Gastrocnemius medialis (tissue), 4 donors: ENCODE results near the gene SGMS1. TPM values are rescaled to one million over a fixed set of nuclear protein-coding genes. Genes with fewer than 3 reads are reported as not detected.

ENCODE experiments used
- ATAC-seq, 2 donors: fragments of 150-250 bp; one replicate each; pipeline ENCODE4 v1.9.1; 2016
- DNase-seq, 2 donors: peaks; one replicate each; pipeline ENCODE4 v3.0.0-alpha.2; 2019
- H3K27ac ChIP-seq, 4 donors: fragments of 200-600 bp; sonication (generic); 1 replicate in 1 of 4; 2 replicates in 3 of 4; pipeline ENCODE4 v1.5.1; 2016 to 2018; ENCODE audit warnings: mild to moderate bottlenecking in 2 of 4, moderate library complexity in 1 of 4
- H3K27me3 ChIP-seq, 3 donors: fragments of 200-600 bp; sonication (generic) in 2 of 3; 1 replicate in 1 of 3; 2 replicates in 2 of 3; pipeline versions ENCODE4 v1.5.1 to v1.6.0; 2016 to 2019; ENCODE audit warnings: mild to moderate bottlenecking in 1 of 3, moderate library complexity in 1 of 3
- H3K36me3 ChIP-seq, 2 donors: fragments of 200-600 bp; sonication (generic) in 1 of 2; one replicate each; pipeline ENCODE4 v1.5.1; 2017 to 2018
- H3K4me1 ChIP-seq, 2 donors: fragments of 200-600 bp; sonication (generic) in 1 of 2; one replicate each; pipeline ENCODE4 v1.5.1; 2016 to 2017; ENCODE audit warnings: mild to moderate bottlenecking in 2 of 2
- H3K4me3 ChIP-seq, 4 donors: fragments of 200-600 bp; sonication (generic) in 3 of 4; 1 replicate in 1 of 4; 2 replicates in 3 of 4; pipeline ENCODE4 v1.5.1; 2016 to 2019; ENCODE audit warnings: mild to moderate bottlenecking in 2 of 4
- H3K9me3 ChIP-seq, 3 donors: fragments of 200-600 bp; sonication (generic) in 2 of 3; 1 replicate in 1 of 3; 2 replicates in 2 of 3; pipeline ENCODE4 v1.5.1; 2016 to 2019
- POLR2A ChIP-seq, 2 donors: fragments of 450-650 bp; IDR thresholded peaks; one replicate each; pipeline ENCODE4 v1.6.1; 2017; ENCODE audit warnings: antibody characterized with exemption in 2 of 2, mild to moderate bottlenecking in 2 of 2, moderate library complexity in 2 of 2
- in situ Hi-C, 4 donors: fragments of 200-750 bp; cut with MboI; loops; one replicate each; pipeline versions ENCODE4 v1.15.0 to v1.8.0; 2017; ENCODE audit warnings: low sequenced_read_pairs in 4 of 4
- intact Hi-C: fragments of 100-400 bp; cut with DNase I; formaldehyde crosslinking; loops from one replicate; pipeline ENCODE4 v1.15.1; 2023; ENCODE audit warnings: low total_unique reads
- total RNA-seq, 4 donors: library from RNA; depleted of rRNA; stranded (reverse); fragments of >200 nt; gene quantifications; one replicate each; pipeline versions ENCODE4 v1.1.0 to v1.2.3, GENCODE V29; 2016
- TF ChIP-seq, protein P1 (sequence below), 5 experiments: fragments of 450-650 bp in 3 of 5; fragments of 200-600 bp in 2 of 5; sonication (generic) in 2 of 5; IDR thresholded peaks in 4 of 5; conservative IDR thresholded peaks in 1 of 5; 1 replicate in 4 of 5; 2 replicates in 1 of 5; pipeline ENCODE4 v1.5.1; 2016 to 2019; ENCODE audit warnings: antibody characterized with exemption in 5 of 5, mild to moderate bottlenecking in 3 of 5, moderate library complexity in 3 of 5

Gene SGMS1
- total RNA-seq, 4 donors from 2014 or later, result 17.6 to 30.7 (median 25.0) TPM

DNA sequence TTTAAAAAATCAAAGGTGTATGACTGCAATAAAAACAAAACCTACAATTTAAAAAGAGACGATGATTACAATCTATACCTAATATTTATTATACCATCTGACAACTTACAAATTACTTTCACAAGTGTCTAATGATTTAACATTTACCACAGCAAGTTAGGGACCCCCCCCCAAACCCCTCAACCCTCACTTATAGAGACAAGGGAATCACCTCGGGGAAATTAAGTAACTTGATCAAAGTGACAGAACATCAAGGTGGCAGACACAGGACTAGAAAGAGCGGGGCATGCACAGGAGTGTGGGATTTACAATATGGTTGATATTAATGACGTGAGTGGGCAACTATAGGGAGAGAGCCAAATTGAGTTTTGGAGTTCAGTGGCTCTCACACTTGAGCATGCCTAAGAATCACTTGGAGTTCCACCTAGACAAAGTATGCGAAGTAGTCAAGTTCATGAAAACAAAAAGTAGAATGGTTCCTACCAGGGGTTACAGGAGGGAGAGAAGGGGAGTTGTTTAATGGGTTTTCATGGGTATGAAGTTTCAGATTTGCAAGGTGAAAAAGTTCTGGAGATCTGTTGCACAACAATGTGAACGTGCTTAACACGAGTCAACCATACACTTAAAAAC is 43.4 kb downstream of the SGMS1 start:
- ATAC-seq (no peak), DNase-seq (no peak)
- H3K27me3 ChIP-seq, result no peaks in the 10 kb centered on the region
- intact Hi-C loops (no loop called here), in situ Hi-C loops (no loop called here)
- TF ChIP-seq POLR2A (IDR thresholded peaks at IDR 0.05), result no peak
- TF ChIP-seq, protein P1, sequence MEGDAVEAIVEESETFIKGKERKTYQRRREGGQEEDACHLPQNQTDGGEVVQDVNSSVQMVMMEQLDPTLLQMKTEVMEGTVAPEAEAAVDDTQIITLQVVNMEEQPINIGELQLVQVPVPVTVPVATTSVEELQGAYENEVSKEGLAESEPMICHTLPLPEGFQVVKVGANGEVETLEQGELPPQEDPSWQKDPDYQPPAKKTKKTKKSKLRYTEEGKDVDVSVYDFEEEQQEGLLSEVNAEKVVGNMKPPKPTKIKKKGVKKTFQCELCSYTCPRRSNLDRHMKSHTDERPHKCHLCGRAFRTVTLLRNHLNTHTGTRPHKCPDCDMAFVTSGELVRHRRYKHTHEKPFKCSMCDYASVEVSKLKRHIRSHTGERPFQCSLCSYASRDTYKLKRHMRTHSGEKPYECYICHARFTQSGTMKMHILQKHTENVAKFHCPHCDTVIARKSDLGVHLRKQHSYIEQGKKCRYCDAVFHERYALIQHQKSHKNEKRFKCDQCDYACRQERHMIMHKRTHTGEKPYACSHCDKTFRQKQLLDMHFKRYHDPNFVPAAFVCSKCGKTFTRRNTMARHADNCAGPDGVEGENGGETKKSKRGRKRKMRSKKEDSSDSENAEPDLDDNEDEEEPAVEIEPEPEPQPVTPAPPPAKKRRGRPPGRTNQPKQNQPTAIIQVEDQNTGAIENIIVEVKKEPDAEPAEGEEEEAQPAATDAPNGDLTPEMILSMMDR (IDR thresholded peaks at IDR 0.05 in 4 of 5, conservative IDR thresholded peaks at IDR 0.05 in 1 of 5), result no peak
- no peak overlapping the region for H3K4me3 ChIP-seq
- no peaks in the 10 kb centered on the region for H3K36me3 ChIP-seq
- H3K9me3 ChIP-seq, result no peaks in the 10 kb centered on the region
- H3K27ac ChIP-seq, result no peak overlapping the region
- H3K4me1 ChIP-seq, result peaks cover 44 to 54% of the 10 kb centered on the region in 2 donors

DNA sequence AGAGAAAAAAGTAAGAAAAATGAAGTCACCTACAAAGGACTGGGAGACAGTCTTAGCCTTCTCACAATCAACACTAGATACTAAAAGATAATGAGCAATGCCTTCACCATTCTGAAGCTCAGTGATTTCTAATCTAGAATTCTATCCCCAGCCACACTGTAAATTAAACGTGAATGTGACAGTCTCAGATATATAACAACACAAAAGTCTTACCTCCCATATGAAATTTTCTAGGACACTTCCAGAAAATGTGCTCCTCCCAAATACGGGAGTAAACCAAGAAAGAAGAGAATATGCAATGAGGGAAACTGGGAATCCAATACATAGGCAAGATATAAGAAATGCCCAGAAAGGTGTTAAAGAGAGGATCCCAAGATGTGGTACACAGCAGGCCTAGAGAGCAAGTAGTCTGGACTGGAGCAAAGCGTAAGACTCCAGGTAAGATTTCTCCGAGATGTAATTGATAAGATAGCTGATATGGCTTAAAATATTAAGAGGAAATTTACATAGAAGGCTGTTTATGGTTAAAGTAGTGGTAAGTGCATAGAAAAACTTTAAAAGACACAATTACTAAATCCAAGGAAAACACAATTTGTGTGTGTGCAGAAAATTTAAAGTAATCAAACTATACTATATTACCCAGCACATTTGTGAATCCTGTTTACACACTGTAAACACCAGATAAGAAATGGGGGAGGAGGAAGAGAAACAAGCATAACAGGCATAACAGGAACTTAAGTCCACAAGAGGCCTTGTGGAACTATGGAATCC is 44.1 kb downstream of the SGMS1 start:
- ATAC-seq, result no peak
- H3K9me3 ChIP-seq, result no peaks in the 10 kb centered on the region
- TF ChIP-seq, protein P1 (IDR thresholded peaks at IDR 0.05 in 4 of 5, conservative IDR thresholded peaks at IDR 0.05 in 1 of 5), result no peak
- TF ChIP-seq POLR2A (IDR thresholded peaks at IDR 0.05), result no peak
- H3K4me3 ChIP-seq, result no peak overlapping the region
- H3K4me1 ChIP-seq, result peaks cover 44 to 54% of the 10 kb centered on the region in 2 donors
- no peak for DNase-seq
- in situ Hi-C loops, result no loop called here
- no peaks in the 10 kb centered on the region for H3K36me3 ChIP-seq
- no peak overlapping the region for H3K27ac ChIP-seq
- no peaks in the 10 kb centered on the region for H3K27me3 ChIP-seq
- intact Hi-C loops, result no loop called here

DNA sequence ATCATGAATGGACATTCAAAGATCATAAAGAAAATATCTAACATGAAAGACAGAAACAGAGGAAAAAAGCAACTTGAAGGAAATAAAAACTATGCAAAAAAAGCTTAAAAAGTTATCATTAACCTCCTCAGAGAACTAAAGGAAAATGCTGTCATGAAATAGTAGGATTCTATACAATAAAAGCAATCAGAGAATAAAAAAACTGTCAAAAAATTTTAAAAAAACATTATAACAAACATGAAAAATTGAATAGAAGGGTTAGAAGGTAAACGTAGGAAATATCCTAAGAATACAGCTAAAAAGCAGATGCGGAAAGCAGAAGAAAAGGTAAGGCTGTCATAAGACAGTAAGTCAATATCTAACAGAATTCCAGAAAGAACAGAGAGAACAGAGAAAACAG is 44.8 kb downstream of the SGMS1 start:
- Histone ChIP-seq H3K36me3 (no peaks in the 10 kb centered on the region), H3K4me1 (peaks cover 44 to 54% of the 10 kb centered on the region in 2 donors), H3K27ac (no peak overlapping the region), H3K27me3 (no peaks in the 10 kb centered on the region), H3K4me3 (no peak overlapping the region), H3K9me3 (no peaks in the 10 kb centered on the region)
- intact Hi-C loops (no loop called here), in situ Hi-C loops (no loop called here)
- TF ChIP-seq, protein P1 (IDR thresholded peaks at IDR 0.05 in 4 of 5, conservative IDR thresholded peaks at IDR 0.05 in 1 of 5), result no peak
- no peak for TF ChIP-seq POLR2A (IDR thresholded peaks at IDR 0.05)
- ATAC-seq (no peak), DNase-seq (no peak)

DNA sequence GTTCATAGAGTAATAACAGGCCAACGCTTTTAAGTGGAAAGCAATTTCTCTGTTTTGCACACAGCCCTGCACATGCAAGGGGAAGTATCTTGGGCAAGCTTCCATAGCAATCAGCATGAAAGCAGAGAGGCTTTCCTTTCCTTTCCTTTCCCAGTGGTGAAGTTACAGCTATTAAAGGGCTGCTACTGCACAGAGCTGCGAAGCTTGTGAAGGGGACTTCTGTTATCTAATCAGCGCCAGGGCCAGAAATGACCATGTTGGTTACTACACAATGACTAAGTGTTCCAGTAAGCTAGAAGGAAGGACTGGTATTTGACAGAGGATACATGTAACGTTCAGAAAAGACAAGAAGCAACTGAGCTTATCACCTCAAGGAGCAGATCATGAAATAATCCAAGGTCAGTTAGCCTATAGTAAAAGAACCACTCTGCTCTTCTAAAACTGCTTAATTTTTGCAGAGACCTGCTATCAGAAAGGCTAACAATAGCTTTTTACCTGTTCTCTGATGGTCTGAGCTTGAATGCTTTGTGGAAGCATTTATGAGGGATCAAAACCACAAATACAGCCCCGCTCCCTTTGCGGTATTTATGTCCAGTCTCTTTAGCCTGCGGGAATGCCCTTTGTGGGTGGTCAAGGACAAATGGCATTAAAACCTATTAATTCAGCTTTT is 45.9 kb downstream of the SGMS1 start:
- H3K36me3 ChIP-seq, result no peaks in the 10 kb centered on the region
- peak overlapping the region in 3 of 4 donors; percentile 20 to 50 (median 45) for H3K27ac ChIP-seq
- ATAC-seq, result peak; percentile 47 to 89
- no peak for DNase-seq
- intact Hi-C loops (no loop called here), in situ Hi-C loops (no loop called here)
- no peaks in the 10 kb centered on the region for H3K27me3 ChIP-seq
- TF ChIP-seq POLR2A (IDR thresholded peaks at IDR 0.05), result no peak
- TF ChIP-seq, protein P1 (IDR thresholded peaks at IDR 0.05 in 4 of 5, conservative IDR thresholded peaks at IDR 0.05 in 1 of 5), result no peak
- no peak overlapping the region for H3K4me3 ChIP-seq
- peaks cover 44 to 54% of the 10 kb centered on the region in 2 donors for H3K4me1 ChIP-seq
- no peaks in the 10 kb centered on the region for H3K9me3 ChIP-seq
